Stimulated activated CD8-positive, alpha-beta memory T cell treated with anti-CD3 and anti-CD28 coated beads, Interleukin-12 subunit alpha, Interleukin-12 subunit beta, amount 100 ng/mL, for 24 hours (primary cell): Measurements from ENCODE around the gene INTS2.
"Not testable (repeated sequence)": the region's sequence is repeated elsewhere in the genome, so short reads cannot be mapped to it uniquely, and the experiment has no call there.

ENCODE experiments used
- DNase-seq: peaks from one replicate; pipeline ENCODE4 v3.0.0-alpha.2; 2020; ENCODE audit errors: extremely low read depth

The INTS2 gene

GRCh38 chr17:61825448-61826137 is 102.2 kb downstream of the INTS2 start:
- no peak for DNase-seq

- DNase-seq: no peak
Observed at GRCh38 chr17:61822326-61823285, 105.2 kb downstream of the INTS2 start.

GRCh38 chr17:61821655-61822054 is 106.1 kb downstream of the INTS2 start:
- no peak for DNase-seq

GRCh38 chr17:61819265-61819664 is 108.5 kb downstream of the INTS2 start:
- DNase-seq: not testable (repeated sequence)

- DNase-seq: no peak
Observed at GRCh38 chr17:61818225-61818624, 109.6 kb downstream of the INTS2 start.

- no peak for DNase-seq
Observed at GRCh38 chr17:61817452-61817851, 110.3 kb downstream of the INTS2 start.

GRCh38 chr17:61816538-61816937 is 111.2 kb downstream of the INTS2 start:
- DNase-seq: no peak

- no peak for DNase-seq
Observed at GRCh38 chr17:61815863-61816503, 111.8 kb downstream of the INTS2 start.
